Activated T-cell treated with anti-CD3 and anti-CD28 coated beads, Interleukin-2, amount 50 U/mL, for 1 hour (primary cell): ENCODE results near the gene CREB3.

Source experiments
- DNase-seq: peaks from one replicate; pipeline ENCODE4 v3.0.0-alpha.2; 2020

The CREB3 gene

GRCh38 chr9:35703906-35704672 lies 28.4 kb upstream of the CREB3 start:
- no peak for DNase-seq

- no peak for DNase-seq
Observed at GRCh38 chr9:35705372-35705771, 27.1 kb upstream of the CREB3 start.

GRCh38 chr9:35705836-35706430 lies 26.5 kb upstream of the CREB3 start:
- DNase-seq, result no peak

GRCh38 chr9:35706951-35707350 lies 25.5 kb upstream of the CREB3 start:
- DNase-seq, result no peak

GRCh38 chr9:35708146-35708545 lies 24.3 kb upstream of the CREB3 start:
- no peak for DNase-seq

GRCh38 chr9:35710818-35711500 lies 21.5 kb upstream of the CREB3 start:
- DNase-seq, result no peak

- no peak for DNase-seq
Observed at GRCh38 chr9:35711501-35712428, 20.7 kb upstream of the CREB3 start.

- no peak for DNase-seq
Observed at GRCh38 chr9:35712762-35713400, 19.6 kb upstream of the CREB3 start.

GRCh38 chr9:35713578-35713977 lies 18.9 kb upstream of the CREB3 start:
- DNase-seq, result no peak

- DNase-seq, result no peak
Observed at GRCh38 chr9:35714123-35714522, 18.3 kb upstream of the CREB3 start.

GRCh38 chr9:35714579-35715252 lies 17.8 kb upstream of the CREB3 start:
- no peak for DNase-seq

- no peak for DNase-seq
Observed at GRCh38 chr9:35716230-35716629, 16.2 kb upstream of the CREB3 start.

- DNase-seq, result no peak
Observed at GRCh38 chr9:35717132-35717870, 15.2 kb upstream of the CREB3 start.

GRCh38 chr9:35718721-35719511 lies 13.6 kb upstream of the CREB3 start:
- DNase-seq, result no peak

- no peak for DNase-seq
Observed at GRCh38 chr9:35719546-35719945, 12.9 kb upstream of the CREB3 start.

- DNase-seq, result no peak
Observed at GRCh38 chr9:35723426-35723825, 9.0 kb upstream of the CREB3 start.

GRCh38 chr9:35723908-35724307 lies 8.6 kb upstream of the CREB3 start:
- no peak for DNase-seq

- DNase-seq, result no peak
Observed at GRCh38 chr9:35725362-35725761, 7.1 kb upstream of the CREB3 start.

GRCh38 chr9:35726931-35727330 lies 5.5 kb upstream of the CREB3 start:
- peak; percentile 52 for DNase-seq

GRCh38 chr9:35727676-35728040 lies 4.8 kb upstream of the CREB3 start:
- no peak for DNase-seq
